Body of pancreas (tissue), 4 donors: ENCODE results near the gene SLC9C1. TPM values are rescaled to one million over a fixed set of nuclear protein-coding genes. Genes with fewer than 3 reads are reported as not detected.

Source experiments
- ATAC-seq: fragments of 150-250 bp; one replicate; pipeline ENCODE4 v1.9.1; 2016
- DNase-seq, 4 donors: peaks; one replicate each; pipeline ENCODE4 v3.0.0-alpha.2; 2019
- H3K27ac ChIP-seq, 4 donors: fragments of 200-600 bp; sonication (generic); 1 replicate in 3 of 4; 2 replicates in 1 of 4; pipeline versions ENCODE4 v1.5.1 to v1.6.1; 2016 to 2019; ENCODE audit warnings: mild to moderate bottlenecking in 1 of 4, mixed read lengths in 1 of 4, moderate library complexity in 1 of 4
- H3K27me3 ChIP-seq, 2 donors: fragments of 200-600 bp; sonication (generic); one replicate each; pipeline ENCODE4 v1.6.0; 2016; ENCODE audit warnings: mild to moderate bottlenecking in 1 of 2
- H3K36me3 ChIP-seq, 2 donors: fragments of 200-600 bp; sonication (generic); replicated peaks in 1 of 2; 2 replicates each; pipeline ENCODE4 v1.5.1; 2016; ENCODE audit warnings: low read depth in 2 of 2; ENCODE audit not compliant: insufficient read depth in 1 of 2
- H3K4me1 ChIP-seq: fragments of 200-600 bp; sonication (generic); one replicate; pipeline ENCODE4 v1.6.0; 2016
- H3K4me3 ChIP-seq, 2 donors: fragments of 200-600 bp; sonication (generic); 1 replicate in 1 of 2; 2 replicates in 1 of 2; pipeline ENCODE4 v1.5.1; 2016 to 2019
- H3K9me3 ChIP-seq, 3 donors: fragments of 200-600 bp; sonication (generic); 1 replicate in 2 of 3; 2 replicates in 1 of 3; pipeline ENCODE4 v1.5.1; 2016
- CTCF ChIP-seq, 7 experiments: fragments of 450-650 bp in 4 of 7; fragments of 200-600 bp in 3 of 7; sonication (generic) in 3 of 7; IDR thresholded peaks; one replicate each; pipeline ENCODE4 v1.5.1; 2016 to 2019; ENCODE audit warnings: antibody characterized with exemption in 7 of 7
- POLR2A ChIP-seq, 3 donors: fragments of 450-650 bp; IDR thresholded peaks; one replicate each; pipeline ENCODE4 v1.6.1; 2016; ENCODE audit warnings: antibody characterized with exemption in 3 of 3, mild to moderate bottlenecking in 2 of 3
- WGBS, 2 donors: methylation state at CpG; one replicate each; pipeline ENCODE4 v1.1.5; 2017; 5-methylcytosine and 5-hydroxymethylcytosine counted together
- intact Hi-C: fragments of 100-400 bp; cut with DNase I; formaldehyde crosslinking; loops from one replicate; pipeline ENCODE4 v1.15.1; 2023
- total RNA-seq, 2 donors: library from RNA; depleted of rRNA; stranded (reverse); fragments of >200 nt; gene quantifications; one replicate each; pipeline ENCODE4 v1.1.0, GENCODE V29; 2016

The SLC9C1 gene
- total RNA-seq, 2 donors from 2014 or later: not detected

GRCh38 chr3:112297714-112298113, 3.7 kb upstream of the SLC9C1 start:
- intact Hi-C loops: no loop called here
- ATAC-seq (no peak), DNase-seq (no peak)
- TF ChIP-seq POLR2A (IDR thresholded peaks at IDR 0.05) (no peak), CTCF (IDR thresholded peaks at IDR 0.05) (no peak)
- peaks cover 3% of the 10 kb centered on the region for H3K4me1 ChIP-seq
- no peak overlapping the region for H3K27ac ChIP-seq
- H3K36me3 ChIP-seq: no peaks in the 10 kb centered on the region
- H3K4me3 ChIP-seq: no peak overlapping the region
- no peaks in the 10 kb centered on the region for H3K27me3 ChIP-seq
- H3K9me3 ChIP-seq: no peaks in the 10 kb centered on the region

- H3K27ac ChIP-seq: no peak overlapping the region
- TF ChIP-seq POLR2A (IDR thresholded peaks at IDR 0.05) (no peak), CTCF (IDR thresholded peaks at IDR 0.05) (no peak)
- ATAC-seq: no peak
- no peak for DNase-seq
- H3K36me3 ChIP-seq: no peaks in the 10 kb centered on the region
- WGBS, 2 donors: 85 to 87% methylated on average over 4 of the region's 4 CpGs
- H3K4me3 ChIP-seq: no peak overlapping the region
- H3K9me3 ChIP-seq: no peaks in the 10 kb centered on the region
- intact Hi-C loops: no loop called here
- no peaks in the 10 kb centered on the region for H3K27me3 ChIP-seq
- peaks cover 3% of the 10 kb centered on the region for H3K4me1 ChIP-seq
Observed at GRCh38 chr3:112289011-112289410, 5.0 kb downstream of the SLC9C1 start.

- Histone ChIP-seq H3K36me3 (no peaks in the 10 kb centered on the region), H3K27ac (no peak overlapping the region), H3K9me3 (no peaks in the 10 kb centered on the region), H3K4me1 (no peaks in the 10 kb centered on the region), H3K4me3 (no peak overlapping the region), H3K27me3 (no peaks in the 10 kb centered on the region)
- DNase-seq: no peak
- WGBS, 2 donors: 76 to 77% methylated on average over 1 of the region's 1 CpG
- ATAC-seq: no peak
- TF ChIP-seq POLR2A (IDR thresholded peaks at IDR 0.05) (no peak), CTCF (IDR thresholded peaks at IDR 0.05) (no peak)
- intact Hi-C loops: no loop called here
Observed at GRCh38 chr3:112280266-112280665, 13.8 kb downstream of the SLC9C1 start.

- H3K27me3 ChIP-seq: no peaks in the 10 kb centered on the region
- H3K27ac ChIP-seq: no peak overlapping the region
- H3K4me3 ChIP-seq: no peak overlapping the region
- H3K36me3 ChIP-seq: no peaks in the 10 kb centered on the region
- 69 to 87% methylated on average over 2 of the region's 2 CpGs for WGBS, 2 donors
- no peaks in the 10 kb centered on the region for H3K9me3 ChIP-seq
- H3K4me1 ChIP-seq: no peaks in the 10 kb centered on the region
- ATAC-seq (no peak), DNase-seq (no peak)
- intact Hi-C loops: no loop called here
- no peak for TF ChIP-seq POLR2A (IDR thresholded peaks at IDR 0.05)
- TF ChIP-seq CTCF (IDR thresholded peaks at IDR 0.05): no peak
Observed at GRCh38 chr3:112273536-112273935, 20.5 kb downstream of the SLC9C1 start.

GRCh38 chr3:112261742-112262141, 32.3 kb downstream of the SLC9C1 start:
- DNase-seq (no peak), ATAC-seq (no peak)
- 44 to 54% methylated on average over 2 of the region's 2 CpGs for WGBS, 2 donors
- no peaks in the 10 kb centered on the region for H3K4me1 ChIP-seq
- H3K27ac ChIP-seq: no peak overlapping the region
- no peaks in the 10 kb centered on the region for H3K27me3 ChIP-seq
- intact Hi-C loops: no loop called here
- H3K4me3 ChIP-seq: no peak overlapping the region
- TF ChIP-seq CTCF (IDR thresholded peaks at IDR 0.05) (no peak), POLR2A (IDR thresholded peaks at IDR 0.05) (no peak)
- H3K9me3 ChIP-seq: no peaks in the 10 kb centered on the region
- H3K36me3 ChIP-seq: no peaks in the 10 kb centered on the region
